Measurements from ENCODE around the gene MARS1.

Gene MARS1

GRCh38 chr12:57459055-57459749, 28.7 kb upstream of the MARS1 start:
- Histone ChIP-seq H3K4me3 (ENCODE audit: low read depth in 1 of 2, low read length in 2 of 2) (peak overlapping the region; percentile 91 to 93), H3K27ac (ENCODE audit: low read length) (peak overlapping the region; percentile 74), H3K4me1 (ENCODE audit: control insufficient read depth in 1 of 2, insufficient read depth in 2 of 2, low read length in 2 of 2) (peaks cover 3 to 28% of the 10 kb centered on the region in 2 donors), H3K36me3 (ENCODE audit: control insufficient read depth in 1 of 2, insufficient read depth in 2 of 2, low read length in 2 of 2) (no peaks in the 10 kb centered on the region), H3K27me3 (ENCODE audit: low read depth, low read length) (peaks cover 8% of the 10 kb centered on the region), H3K9me3 (ENCODE audit: control insufficient read depth in 1 of 2, low read length in 2 of 2) (no peaks in the 10 kb centered on the region)

GRCh38 chr12:57459750-57460467, 28.0 kb upstream of the MARS1 start, which contains the start of gene GLI1:
Gene GLI1, plus strand, starts transcription at chr12:57459785. Its CDS starts 3,907 bp downstream, at chr12:57463692.
- Histone ChIP-seq H3K27me3 (ENCODE audit: low read depth, low read length) (peaks cover 8% of the 10 kb centered on the region), H3K36me3 (ENCODE audit: control insufficient read depth in 1 of 2, insufficient read depth in 2 of 2, low read length in 2 of 2) (no peaks in the 10 kb centered on the region), H3K4me1 (ENCODE audit: control insufficient read depth in 1 of 2, insufficient read depth in 2 of 2, low read length in 2 of 2) (peaks cover 3 to 28% of the 10 kb centered on the region in 2 donors), H3K27ac (ENCODE audit: low read length) (peak within 1 kb of the TSS; percentile 74), H3K9me3 (ENCODE audit: control insufficient read depth in 1 of 2, low read length in 2 of 2) (no peaks in the 10 kb centered on the region), H3K4me3 (ENCODE audit: low read depth in 1 of 2, low read length in 2 of 2) (peak within 1 kb of the TSS; percentile 91 to 93)

- H3K9me3 ChIP-seq (ENCODE audit: control insufficient read depth in 1 of 2, low read length in 2 of 2), result no peaks in the 10 kb centered on the region
- H3K27ac ChIP-seq (ENCODE audit: low read length), result no peak overlapping the region
- no peaks in the 10 kb centered on the region for H3K36me3 ChIP-seq (ENCODE audit: control insufficient read depth in 1 of 2, insufficient read depth in 2 of 2, low read length in 2 of 2)
- peaks cover 8% of the 10 kb centered on the region for H3K27me3 ChIP-seq (ENCODE audit: low read depth, low read length)
- peaks cover 3 to 28% of the 10 kb centered on the region in 2 donors for H3K4me1 ChIP-seq (ENCODE audit: control insufficient read depth in 1 of 2, insufficient read depth in 2 of 2, low read length in 2 of 2)
- peak overlapping the region; percentile 33 to 93 for H3K4me3 ChIP-seq (ENCODE audit: low read depth in 1 of 2, low read length in 2 of 2)
Measured at GRCh38 chr12:57460468-57460784, 27.4 kb upstream of the MARS1 start.

GRCh38 chr12:57460841-57461275, 27.0 kb upstream of the MARS1 start:
- H3K36me3 ChIP-seq (ENCODE audit: control insufficient read depth in 1 of 2, insufficient read depth in 2 of 2, low read length in 2 of 2), result no peaks in the 10 kb centered on the region
- H3K4me3 ChIP-seq (ENCODE audit: low read depth in 1 of 2, low read length in 2 of 2), result peak overlapping the region; percentile 84 to 93
- no peak overlapping the region for H3K27ac ChIP-seq (ENCODE audit: low read length)
- peaks cover 8% of the 10 kb centered on the region for H3K27me3 ChIP-seq (ENCODE audit: low read depth, low read length)
- no peaks in the 10 kb centered on the region for H3K9me3 ChIP-seq (ENCODE audit: control insufficient read depth in 1 of 2, low read length in 2 of 2)
- H3K4me1 ChIP-seq (ENCODE audit: control insufficient read depth in 1 of 2, insufficient read depth in 2 of 2, low read length in 2 of 2), result peaks cover 3 to 28% of the 10 kb centered on the region in 2 donors

DNA sequence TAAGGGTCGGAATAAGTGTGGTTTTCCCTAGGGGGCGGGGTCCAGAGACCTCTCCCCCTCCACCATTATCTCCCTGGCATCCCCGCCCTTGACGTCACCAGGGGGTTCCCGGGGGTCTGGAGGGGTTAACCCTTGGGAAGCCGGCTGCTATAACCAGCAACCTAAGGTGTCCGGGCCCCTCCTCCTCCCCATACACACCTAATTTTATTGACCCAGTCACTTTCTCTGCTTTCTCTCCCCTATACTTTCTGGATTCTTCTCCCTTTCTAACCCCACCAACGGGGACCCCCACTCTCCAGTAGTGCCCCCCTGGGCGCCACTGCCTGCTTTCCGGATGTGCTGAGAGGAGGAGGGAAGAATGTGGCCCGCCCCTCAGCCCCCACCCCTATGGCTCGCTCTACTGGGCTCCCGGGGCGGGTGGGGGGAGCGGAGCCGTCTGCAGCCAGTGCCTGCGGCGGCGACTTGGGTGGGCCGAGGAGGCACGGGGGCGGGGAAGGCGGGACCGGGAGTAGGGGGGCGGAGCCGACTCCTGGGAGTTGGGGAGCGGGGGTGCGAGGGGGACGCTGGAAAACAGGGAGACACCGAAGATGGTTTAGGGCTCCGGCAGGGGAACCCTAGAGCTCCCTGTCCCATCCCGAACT, 26.5 kb upstream of the MARS1 start:
- Histone ChIP-seq H3K9me3 (ENCODE audit: control insufficient read depth in 1 of 2, low read length in 2 of 2) (no peaks in the 10 kb centered on the region), H3K27me3 (ENCODE audit: low read depth, low read length) (peaks cover 8% of the 10 kb centered on the region), H3K4me1 (ENCODE audit: control insufficient read depth in 1 of 2, insufficient read depth in 2 of 2, low read length in 2 of 2) (peaks cover 3 to 28% of the 10 kb centered on the region in 2 donors), H3K36me3 (ENCODE audit: control insufficient read depth in 1 of 2, insufficient read depth in 2 of 2, low read length in 2 of 2) (no peaks in the 10 kb centered on the region), H3K4me3 (ENCODE audit: low read depth in 1 of 2, low read length in 2 of 2) (peak overlapping the region; percentile 84 to 93), H3K27ac (ENCODE audit: low read length) (no peak overlapping the region)

DNA sequence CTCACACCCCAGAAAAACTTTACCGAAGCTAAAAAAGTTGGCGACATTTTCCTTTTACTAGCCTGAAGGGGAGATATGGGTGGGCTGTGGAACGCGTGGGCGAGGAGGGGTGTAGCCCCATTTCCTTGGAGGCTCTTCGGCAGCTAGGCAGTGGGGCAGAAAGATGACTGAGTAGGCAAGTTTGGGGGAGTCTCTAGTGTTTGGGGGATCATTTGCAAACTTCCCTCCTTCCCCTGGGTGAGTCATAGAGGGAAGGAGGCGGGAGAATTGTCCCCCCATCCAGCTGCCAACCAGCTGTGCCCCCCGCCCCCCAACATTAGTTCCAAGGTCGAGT, 26.0 kb upstream of the MARS1 start:
- H3K4me3 ChIP-seq (ENCODE audit: low read depth in 1 of 2, low read length in 2 of 2), result peak overlapping the region; percentile 84 to 93
- no peaks in the 10 kb centered on the region for H3K9me3 ChIP-seq (ENCODE audit: control insufficient read depth in 1 of 2, low read length in 2 of 2)
- peaks cover 3 to 28% of the 10 kb centered on the region in 2 donors for H3K4me1 ChIP-seq (ENCODE audit: control insufficient read depth in 1 of 2, insufficient read depth in 2 of 2, low read length in 2 of 2)
- H3K27me3 ChIP-seq (ENCODE audit: low read depth, low read length), result peaks cover 8% of the 10 kb centered on the region
- no peaks in the 10 kb centered on the region for H3K36me3 ChIP-seq (ENCODE audit: control insufficient read depth in 1 of 2, insufficient read depth in 2 of 2, low read length in 2 of 2)
- no peak overlapping the region for H3K27ac ChIP-seq (ENCODE audit: low read length)

- Histone ChIP-seq H3K4me1 (ENCODE audit: control insufficient read depth in 1 of 2, insufficient read depth in 2 of 2, low read length in 2 of 2) (peaks cover 3 to 28% of the 10 kb centered on the region in 2 donors), H3K27me3 (ENCODE audit: low read depth, low read length) (peaks cover 8% of the 10 kb centered on the region), H3K27ac (ENCODE audit: low read length) (peak overlapping the region; percentile 85), H3K9me3 (ENCODE audit: control insufficient read depth in 1 of 2, low read length in 2 of 2) (no peaks in the 10 kb centered on the region), H3K4me3 (ENCODE audit: low read depth in 1 of 2, low read length in 2 of 2) (peak overlapping the region; percentile 84 to 93), H3K36me3 (ENCODE audit: control insufficient read depth in 1 of 2, insufficient read depth in 2 of 2, low read length in 2 of 2) (no peaks in the 10 kb centered on the region)
Measured at GRCh38 chr12:57462251-57462911, 25.5 kb upstream of the MARS1 start.

- H3K36me3 ChIP-seq (ENCODE audit: control insufficient read depth in 1 of 2, insufficient read depth in 2 of 2, low read length in 2 of 2), result no peaks in the 10 kb centered on the region
- H3K9me3 ChIP-seq (ENCODE audit: control insufficient read depth in 1 of 2, low read length in 2 of 2), result no peaks in the 10 kb centered on the region
- peaks cover 3 to 28% of the 10 kb centered on the region in 2 donors for H3K4me1 ChIP-seq (ENCODE audit: control insufficient read depth in 1 of 2, insufficient read depth in 2 of 2, low read length in 2 of 2)
- H3K27ac ChIP-seq (ENCODE audit: low read length), result no peak overlapping the region
- peaks cover 8% of the 10 kb centered on the region for H3K27me3 ChIP-seq (ENCODE audit: low read depth, low read length)
- peak overlapping the region; percentile 84 to 93 for H3K4me3 ChIP-seq (ENCODE audit: low read depth in 1 of 2, low read length in 2 of 2)
Measured at GRCh38 chr12:57462912-57463253, 25.0 kb upstream of the MARS1 start.

GRCh38 chr12:57464569-57464968, 23.3 kb upstream of the MARS1 start:
- H3K9me3 ChIP-seq (ENCODE audit: control insufficient read depth in 1 of 2, low read length in 2 of 2), result no peaks in the 10 kb centered on the region
- no peaks in the 10 kb centered on the region for H3K36me3 ChIP-seq (ENCODE audit: control insufficient read depth in 1 of 2, insufficient read depth in 2 of 2, low read length in 2 of 2)
- H3K27ac ChIP-seq (ENCODE audit: low read length), result no peak overlapping the region
- H3K4me1 ChIP-seq (ENCODE audit: control insufficient read depth in 1 of 2, insufficient read depth in 2 of 2, low read length in 2 of 2), result peaks cover 3 to 22% of the 10 kb centered on the region in 2 donors
- H3K27me3 ChIP-seq (ENCODE audit: low read depth, low read length), result peaks cover 8% of the 10 kb centered on the region
- H3K4me3 ChIP-seq (ENCODE audit: low read depth in 1 of 2, low read length in 2 of 2), result no peak overlapping the region

- Histone ChIP-seq H3K36me3 (ENCODE audit: control insufficient read depth in 1 of 2, insufficient read depth in 2 of 2, low read length in 2 of 2) (no peaks in the 10 kb centered on the region), H3K27ac (ENCODE audit: low read length) (no peak overlapping the region), H3K4me3 (ENCODE audit: low read depth in 1 of 2, low read length in 2 of 2) (no peak overlapping the region), H3K9me3 (ENCODE audit: control insufficient read depth in 1 of 2, low read length in 2 of 2) (no peaks in the 10 kb centered on the region), H3K4me1 (ENCODE audit: control insufficient read depth in 1 of 2, insufficient read depth in 2 of 2, low read length in 2 of 2) (peaks cover 3 to 19% of the 10 kb centered on the region in 2 donors), H3K27me3 (ENCODE audit: low read depth, low read length) (peaks cover 8% of the 10 kb centered on the region)
Measured at GRCh38 chr12:57465030-57465746, 22.7 kb upstream of the MARS1 start.
